Measurements from ENCODE around the gene PHYHD1. TPM values are rescaled to one million over a fixed set of nuclear protein-coding genes. Genes with fewer than 3 reads are reported as not detected.

Gene PHYHD1
- total and polyA plus RNA-seq, 2 donors (not counting 3 experiments of a cell fraction or from before 2014, with no cell fraction given): 1.1 to 1.8 TPM

DNA sequence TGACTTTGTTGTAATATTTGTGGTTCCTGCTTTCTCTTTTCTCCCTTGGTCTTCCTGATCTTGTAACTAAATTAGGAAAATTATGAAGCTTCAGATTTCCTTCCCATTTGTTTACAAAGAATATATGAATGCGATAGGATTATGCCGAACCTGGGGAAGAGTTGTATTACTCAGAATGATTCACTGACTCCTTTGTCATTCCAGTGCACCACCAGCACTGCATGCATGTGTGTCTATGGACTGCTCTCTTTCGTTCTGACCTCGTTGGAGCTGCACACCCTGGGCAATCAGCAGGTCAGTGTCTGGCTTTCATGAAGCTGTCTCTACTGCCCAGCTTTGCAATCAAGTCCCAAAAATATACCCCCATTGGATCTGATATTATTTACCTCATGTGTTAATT lies 52.2 kb downstream of the PHYHD1 start:
- Histone ChIP-seq H4K20me1 (replicated peaks; ENCODE audit: control insufficient read depth, extremely low read depth, insufficient read depth, low read length) (no peaks in the 10 kb centered on the region), H3K27me3 (ENCODE audit: control insufficient read depth in 2 of 2, insufficient read depth in 2 of 2, low read length in 2 of 2) (no peaks in the 10 kb centered on the region), H3K4me2 (ENCODE audit: insufficient read depth, low read length) (no peak overlapping the region), H3K36me3 (ENCODE audit: control insufficient read depth in 2 of 2, extremely low read depth in 1 of 2, insufficient read depth in 2 of 2, low read length in 2 of 2) (peaks cover 3 to 18% of the 10 kb centered on the region in 2 experiments), H3K79me2 (ENCODE audit: control insufficient read depth, insufficient read depth, low read length) (no peaks in the 10 kb centered on the region), H3K4me1 (ENCODE audit: control insufficient read depth, extremely low read depth, insufficient read depth, low read length) (no peaks in the 10 kb centered on the region), H3K27ac (ENCODE audit: insufficient read depth, low read depth, low read length) (no peak overlapping the region), H3K9me1 (replicated peaks; ENCODE audit: control insufficient read depth, extremely low read depth, insufficient read depth, low read length) (no peaks in the 10 kb centered on the region), H3K9ac (replicated peaks; ENCODE audit: extremely low read depth, insufficient read depth, low read length) (no peak overlapping the region), H2AFZ (ENCODE audit: low read depth, low read length) (no peak overlapping the region), H3K9me3 (replicated peaks; ENCODE audit: control insufficient read depth, insufficient read depth, low read length) (no peaks in the 10 kb centered on the region), H3K4me3 (replicated peaks in 1 of 3; ENCODE audit: insufficient read depth in 1 of 3, low read depth in 1 of 3, low read length in 3 of 3) (no peak overlapping the region)
- POLR2A ChIA-PET: no interaction called here
- no TSS peak for BruUV-seq (replicated peaks)
- TF ChIP-seq GATA2 (IDR thresholded peaks at IDR 0.05; ENCODE audit: insufficient read depth, insufficient read length, low read depth, low read length): no peak
- TF ChIP-seq FOS (IDR thresholded peaks at IDR 0.05; ENCODE audit: borderline replicate concordance, insufficient read depth, low read length): peak; percentile 67
- intact Hi-C loops (cut with micrococcal nuclease): no loop called here
- dilution Hi-C loops (cut with MboI; ENCODE audit: extremely low pct_ligation_motif_present, low sequenced_read_pairs): no loop called here
- FAIRE-seq: peak; percentile 83
- CTCF ChIA-PET: interaction anchor here (1.2 kb wide), 1 partner anchor 16 kb away, joined by 3 read pairs; no protein-coding TSS in a partner anchor
- DNase-seq (ENCODE audit: low read depth, low spot score): peak; percentile 20

GRCh38 chr9:128979111-128979510 lies 58.3 kb downstream of the PHYHD1 start:
- Histone ChIP-seq H3K9me3 (replicated peaks; ENCODE audit: control insufficient read depth, insufficient read depth, low read length) (no peaks in the 10 kb centered on the region), H3K79me2 (ENCODE audit: control insufficient read depth, insufficient read depth, low read length) (no peaks in the 10 kb centered on the region), H3K4me2 (ENCODE audit: insufficient read depth, low read length) (no peak overlapping the region), H4K20me1 (replicated peaks; ENCODE audit: control insufficient read depth, extremely low read depth, insufficient read depth, low read length) (no peaks in the 10 kb centered on the region), H2AFZ (ENCODE audit: low read depth, low read length) (no peak overlapping the region), H3K4me3 (replicated peaks in 1 of 3; ENCODE audit: insufficient read depth in 1 of 3, low read depth in 1 of 3, low read length in 3 of 3) (no peak overlapping the region), H3K4me1 (ENCODE audit: control insufficient read depth, extremely low read depth, insufficient read depth, low read length) (no peaks in the 10 kb centered on the region), H3K9ac (replicated peaks; ENCODE audit: extremely low read depth, insufficient read depth, low read length) (no peak overlapping the region), H3K27ac (ENCODE audit: insufficient read depth, low read depth, low read length) (no peak overlapping the region), H3K9me1 (replicated peaks; ENCODE audit: control insufficient read depth, extremely low read depth, insufficient read depth, low read length) (no peaks in the 10 kb centered on the region), H3K27me3 (ENCODE audit: control insufficient read depth in 2 of 2, insufficient read depth in 2 of 2, low read length in 2 of 2) (no peaks in the 10 kb centered on the region), H3K36me3 (ENCODE audit: control insufficient read depth in 2 of 2, extremely low read depth in 1 of 2, insufficient read depth in 2 of 2, low read length in 2 of 2) (peaks cover 14 to 27% of the 10 kb centered on the region in 2 experiments)
- ChIA-PET POLR2A (no interaction called here), CTCF (no interaction called here)
- dilution Hi-C loops (cut with MboI; ENCODE audit: extremely low pct_ligation_motif_present, low sequenced_read_pairs) (no loop called here), intact Hi-C loops (cut with micrococcal nuclease) (no loop called here)
- FAIRE-seq: no peak
- TF ChIP-seq EZH2 (IDR thresholded peaks at IDR 0.05; ENCODE audit: borderline replicate concordance, low read depth, low read length, severe bottlenecking) (no peak), POLR2A (IDR thresholded peaks at IDR 0.05; ENCODE audit: low read depth, low read length) (no peak)
- BruUV-seq (replicated peaks): no TSS peak
- no peak for DNase-seq (ENCODE audit: low read depth, low spot score)
